GM06990 (cell line): Measurements from ENCODE around the gene YTHDF2.
"Not testable (repeated sequence)": the region's sequence is repeated elsewhere in the genome, so short reads cannot be mapped to it uniquely, and the experiment has no call there.

ENCODE experiments used
- DNase-seq: peaks from one replicate; pipeline ENCODE4 v3.0.0-alpha.2; 2011; ENCODE audit not compliant: insufficient read length; ENCODE audit errors: extremely low read depth
- H3K27me3 ChIP-seq: replicated peaks from 2 replicates; pipeline ENCODE4 v1.6.0; 2011; ENCODE audit warnings: low read length; ENCODE audit not compliant: control insufficient read depth, insufficient read depth
- H3K36me3 ChIP-seq: 2 replicates; pipeline ENCODE4 v1.5.1; 2011; ENCODE audit warnings: low read length; ENCODE audit not compliant: control insufficient read depth, insufficient read depth
- H3K4me3 ChIP-seq: replicated peaks from 2 replicates; pipeline ENCODE4 v1.5.1; 2011; ENCODE audit warnings: low read depth, mild to moderate bottlenecking, control low read depth, low read length
- CTCF ChIP-seq: IDR thresholded peaks from 2 replicates; pipeline ENCODE4 v1.5.1; 2011; ENCODE audit warnings: low read length, control low read depth, mild to moderate bottlenecking, inconsistent platforms; ENCODE audit not compliant: insufficient read depth, poor library complexity, severe bottlenecking

The YTHDF2 gene

GRCh38 chr1:28719332-28719619 lies 17.5 kb upstream of the YTHDF2 start:
- H3K27me3 ChIP-seq = no peaks in the 10 kb centered on the region
- H3K36me3 ChIP-seq = peaks cover 2% of the 10 kb centered on the region
- TF ChIP-seq CTCF = peak; percentile 9
- no peak overlapping the region for H3K4me3 ChIP-seq
- no peak for DNase-seq

- no peak for TF ChIP-seq CTCF
- H3K4me3 ChIP-seq = no peak overlapping the region
- H3K36me3 ChIP-seq = no peaks in the 10 kb centered on the region
- H3K27me3 ChIP-seq = no peaks in the 10 kb centered on the region
- no peak for DNase-seq
Measured at GRCh38 chr1:28720376-28720775, 16.4 kb upstream of the YTHDF2 start.

- H3K36me3 ChIP-seq, H3K4me3 ChIP-seq, DNase-seq, H3K27me3 ChIP-seq: not testable (repeated sequence)
Measured at GRCh38 chr1:28721927-28722326, 14.8 kb upstream of the YTHDF2 start.

- H3K27me3 ChIP-seq, H3K4me3 ChIP-seq, H3K36me3 ChIP-seq, DNase-seq: not testable (repeated sequence)
Measured at GRCh38 chr1:28725365-28725764, 11.4 kb upstream of the YTHDF2 start.

GRCh38 chr1:28735961-28736449 lies 735 bp upstream of the YTHDF2 start:
- H3K36me3 ChIP-seq = no peaks in the 10 kb centered on the region; the same call in 1 of the 2 replicates

GRCh38 chr1:28737307-28738132 lies 780 bp downstream of the YTHDF2 start:
- DNase-seq = peak; percentile 69
- Histone ChIP-seq H3K4me3 (peak overlapping the region; percentile 88), H3K27me3 (no peaks in the 10 kb centered on the region), H3K36me3 (peaks cover 2% of the 10 kb centered on the region)
- no peak for TF ChIP-seq CTCF

More at GRCh38 chr1:28735961-28736449, 735 bp upstream of the YTHDF2 start:
- Histone ChIP-seq H3K27me3 (no peaks in the 10 kb centered on the region), H3K4me3 (peak overlapping the region; percentile 58)
- no peak for TF ChIP-seq CTCF
- no peak for DNase-seq

- DNase-seq = no peak
- H3K4me3 ChIP-seq = no peak overlapping the region
- H3K36me3 ChIP-seq = peaks cover 10% of the 10 kb centered on the region
- TF ChIP-seq CTCF = no peak
- H3K27me3 ChIP-seq = no peaks in the 10 kb centered on the region
Measured at GRCh38 chr1:28740118-28740517, 3.4 kb downstream of the YTHDF2 start.
